Colonic mucosa (tissue), 4 donors: ENCODE measurements around the gene GNG7. TPM values are rescaled to one million over a fixed set of nuclear protein-coding genes. Genes with fewer than 3 reads are reported as not detected.

ENCODE experiments used
- DNase-seq: peaks from one replicate; pipeline ENCODE4 v3.0.0-alpha.2; 2020
- H3K27ac ChIP-seq: fragments of 200-600 bp; one replicate; pipeline ENCODE4 v1.8.0; 2021
- H3K27me3 ChIP-seq: fragments of 200-600 bp; one replicate; pipeline ENCODE4 v1.8.0; 2021
- H3K36me3 ChIP-seq: fragments of 200-600 bp; one replicate; pipeline ENCODE4 v1.8.0; 2021
- H3K4me1 ChIP-seq: fragments of 200-600 bp; one replicate; pipeline ENCODE4 v1.8.0; 2021; ENCODE audit warnings: mild to moderate bottlenecking
- H3K4me3 ChIP-seq: fragments of 200-600 bp; one replicate; pipeline ENCODE4 v1.8.0; 2021
- H3K9ac ChIP-seq, 2 donors: one replicate each; pipeline ENCODE4 v1.7.0; 2013; ENCODE audit warnings: control low read depth in 2 of 2, low read depth in 2 of 2, low read length in 2 of 2
- H3K9me3 ChIP-seq: fragments of 200-600 bp; one replicate; pipeline ENCODE4 v1.8.0; 2021
- intact Hi-C: fragments of 100-400 bp; cut with DNase I; formaldehyde crosslinking; loops from one replicate; pipeline ENCODE4 v1.14.1; 2022
- total RNA-seq, 2 donors: library from RNA; stranded (reverse); fragmentation: NEBNext Ultra II Directional in 1 of 2; extraction: Animal tissue kit (Norgen Biotek cat#: 25700) in 1 of 2; gene quantifications; one replicate each; pipeline ENCODE4 v1.2.1, GENCODE V29; 2021
- TF ChIP-seq, protein P1 (sequence below): fragments of 200-600 bp; IDR thresholded peaks from one replicate; pipeline ENCODE4 v1.8.0; 2022; ENCODE audit warnings: antibody characterized with exemption, mild to moderate bottlenecking
- donor health status: healthy.
- donor health status: DM: no; HTN: no; CAD: no.
- donor health status: DM: no; HTN: no; CAD: no.

GNG7 gene
- total RNA-seq, 2 donors from 2014 or later: 1.5 to 3.2 TPM

DNA sequence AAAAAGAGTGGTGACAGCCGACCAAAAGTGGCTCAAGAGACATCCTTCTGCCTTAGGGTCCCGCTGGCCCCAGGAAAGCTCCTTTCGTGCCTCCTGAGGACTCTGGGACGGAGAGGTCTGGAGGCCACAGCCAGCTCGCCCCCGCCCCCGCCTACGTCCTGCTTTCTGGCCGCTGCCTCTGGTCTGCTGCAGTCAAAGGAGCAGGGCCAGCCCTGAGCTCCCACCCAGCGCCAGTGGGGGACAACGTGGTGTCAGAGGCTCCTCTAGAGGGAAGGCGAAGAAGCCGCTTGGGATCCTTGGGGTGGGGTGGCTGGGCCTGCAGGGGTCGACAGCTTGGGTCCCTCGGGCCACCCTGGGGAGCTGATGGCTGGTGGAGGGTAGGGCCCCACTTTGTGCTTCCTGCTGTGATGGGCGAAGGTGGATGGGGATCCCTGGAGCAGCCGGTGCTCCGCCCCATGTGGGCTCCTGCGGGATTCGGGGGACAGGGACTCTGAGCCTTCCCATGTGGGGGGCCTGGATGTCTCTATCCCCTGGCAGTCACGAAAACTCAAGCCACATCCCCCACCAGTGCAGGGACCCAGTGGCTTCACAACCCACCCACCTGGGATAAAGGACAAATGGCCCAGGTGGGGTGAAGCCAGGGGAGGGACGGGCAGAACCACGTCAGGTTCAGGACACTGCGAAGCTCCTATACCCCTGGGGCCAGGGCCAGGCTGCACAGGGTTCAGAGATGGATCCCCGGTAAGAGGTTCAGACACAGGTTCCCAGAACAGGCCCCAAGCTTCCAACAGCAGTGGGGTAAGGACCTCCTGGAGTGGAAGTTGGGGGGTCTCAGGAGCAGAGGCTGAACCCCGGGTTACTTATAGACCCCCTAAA lies 27.7 kb upstream of the GNG7 start:
- TF ChIP-seq, protein P1, sequence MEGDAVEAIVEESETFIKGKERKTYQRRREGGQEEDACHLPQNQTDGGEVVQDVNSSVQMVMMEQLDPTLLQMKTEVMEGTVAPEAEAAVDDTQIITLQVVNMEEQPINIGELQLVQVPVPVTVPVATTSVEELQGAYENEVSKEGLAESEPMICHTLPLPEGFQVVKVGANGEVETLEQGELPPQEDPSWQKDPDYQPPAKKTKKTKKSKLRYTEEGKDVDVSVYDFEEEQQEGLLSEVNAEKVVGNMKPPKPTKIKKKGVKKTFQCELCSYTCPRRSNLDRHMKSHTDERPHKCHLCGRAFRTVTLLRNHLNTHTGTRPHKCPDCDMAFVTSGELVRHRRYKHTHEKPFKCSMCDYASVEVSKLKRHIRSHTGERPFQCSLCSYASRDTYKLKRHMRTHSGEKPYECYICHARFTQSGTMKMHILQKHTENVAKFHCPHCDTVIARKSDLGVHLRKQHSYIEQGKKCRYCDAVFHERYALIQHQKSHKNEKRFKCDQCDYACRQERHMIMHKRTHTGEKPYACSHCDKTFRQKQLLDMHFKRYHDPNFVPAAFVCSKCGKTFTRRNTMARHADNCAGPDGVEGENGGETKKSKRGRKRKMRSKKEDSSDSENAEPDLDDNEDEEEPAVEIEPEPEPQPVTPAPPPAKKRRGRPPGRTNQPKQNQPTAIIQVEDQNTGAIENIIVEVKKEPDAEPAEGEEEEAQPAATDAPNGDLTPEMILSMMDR: no peak
- intact Hi-C loops: no loop called here
- Histone ChIP-seq H3K4me3 (no peak overlapping the region), H3K4me1 (no peaks in the 10 kb centered on the region), H3K9ac (no peak overlapping the region), H3K27ac (no peak overlapping the region), H3K9me3 (no peaks in the 10 kb centered on the region), H3K27me3 (peaks cover 13% of the 10 kb centered on the region), H3K36me3 (no peaks in the 10 kb centered on the region)
- no peak for DNase-seq

DNA sequence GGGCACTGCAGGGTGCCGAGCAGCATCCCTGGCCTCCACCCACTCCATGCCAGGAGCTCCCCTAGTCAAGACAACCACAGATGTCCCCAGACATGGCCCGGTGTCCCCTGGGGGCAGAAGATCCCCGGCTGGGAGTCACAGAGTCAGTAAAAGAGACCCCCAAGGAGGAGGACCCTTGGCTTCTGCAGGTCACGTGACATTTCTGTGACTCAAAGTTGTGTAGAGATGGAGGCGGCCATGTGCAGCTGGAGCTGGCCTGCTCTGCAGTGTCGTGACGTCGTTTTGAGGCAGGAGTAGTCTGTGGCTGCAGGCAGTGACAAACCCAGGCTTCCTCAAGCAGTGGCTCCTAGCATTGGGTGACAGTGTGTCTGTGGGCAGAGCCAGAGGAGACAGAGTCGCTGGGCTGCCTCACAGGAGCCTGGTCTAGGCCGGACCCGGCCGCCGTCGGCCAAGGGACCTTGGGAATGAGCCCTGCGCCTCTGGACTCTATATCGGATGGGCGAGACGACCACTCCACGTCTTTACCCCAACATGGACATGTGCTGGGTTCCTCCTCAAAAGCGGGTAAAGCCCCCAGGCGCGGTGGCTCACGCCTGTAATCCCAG lies 26.4 kb upstream of the GNG7 start:
- no peak for DNase-seq
- Histone ChIP-seq H3K9me3 (no peaks in the 10 kb centered on the region), H3K4me3 (no peak overlapping the region), H3K36me3 (no peaks in the 10 kb centered on the region), H3K4me1 (no peaks in the 10 kb centered on the region), H3K9ac (no peak overlapping the region), H3K27ac (no peak overlapping the region), H3K27me3 (peaks cover 13% of the 10 kb centered on the region)
- TF ChIP-seq, protein P1: no peak
- intact Hi-C loops: no loop called here

DNA sequence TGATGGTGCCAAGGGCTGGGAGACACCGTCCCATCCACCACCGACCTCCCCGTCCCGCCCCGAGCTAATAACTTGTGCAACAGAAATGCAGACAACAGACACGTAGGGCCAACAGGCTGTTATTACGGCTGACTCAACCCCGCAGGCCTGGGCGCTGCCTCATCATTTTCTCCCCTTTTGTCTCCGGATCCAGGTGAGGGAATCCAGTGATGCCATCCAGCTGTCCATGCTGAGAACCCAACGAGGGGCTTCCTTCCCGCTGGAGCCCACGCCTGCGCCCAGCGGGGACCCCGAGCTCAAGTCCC lies 25.1 kb upstream of the GNG7 start:
- Histone ChIP-seq H3K9ac (no peak overlapping the region), H3K9me3 (no peaks in the 10 kb centered on the region), H3K27me3 (peaks cover 13% of the 10 kb centered on the region), H3K27ac (no peak overlapping the region), H3K36me3 (no peaks in the 10 kb centered on the region), H3K4me1 (no peaks in the 10 kb centered on the region), H3K4me3 (no peak overlapping the region)
- TF ChIP-seq, protein P1: no peak
- no peak for DNase-seq
- intact Hi-C loops: no loop called here

DNA sequence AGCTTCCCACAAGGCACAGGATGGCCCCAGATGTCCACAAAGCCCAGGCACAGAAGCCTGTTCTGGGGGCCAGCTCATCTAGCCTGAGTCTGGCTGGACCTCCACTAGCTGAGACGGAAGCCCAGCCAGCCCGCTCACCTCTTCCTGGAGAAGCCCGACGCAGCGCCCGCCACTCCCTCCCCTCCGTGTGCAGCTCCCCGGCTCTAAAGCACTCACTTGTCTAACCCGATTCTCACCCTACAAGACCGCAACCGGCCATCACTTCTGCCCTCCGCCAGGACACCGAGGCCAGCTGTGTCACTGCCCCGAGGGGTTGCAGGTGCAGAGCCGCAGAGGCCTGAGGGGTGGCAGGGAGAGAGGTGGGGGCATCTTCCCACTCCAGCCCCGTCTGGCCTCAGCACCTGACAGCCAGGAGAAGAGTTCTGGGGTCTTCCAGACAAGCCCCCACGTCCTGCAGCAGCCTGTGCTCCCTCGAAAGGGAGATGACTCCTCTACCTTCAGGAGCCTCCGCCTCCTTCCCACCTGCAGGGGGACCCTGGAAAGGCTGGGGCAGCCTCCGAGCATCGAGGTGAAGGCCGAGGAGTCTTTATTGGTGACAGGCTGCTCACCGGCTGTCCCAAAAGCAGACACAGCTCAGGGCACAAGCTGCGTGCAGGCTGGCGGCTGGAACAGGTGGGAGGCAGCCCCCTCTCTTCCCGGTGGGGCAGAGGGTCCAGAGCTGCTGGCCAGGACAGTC lies 24.6 kb upstream of the GNG7 start:
- Histone ChIP-seq H3K9ac (no peak overlapping the region), H3K9me3 (no peaks in the 10 kb centered on the region), H3K27me3 (peaks cover 17% of the 10 kb centered on the region), H3K27ac (no peak overlapping the region), H3K4me1 (no peaks in the 10 kb centered on the region), H3K4me3 (no peak overlapping the region), H3K36me3 (no peaks in the 10 kb centered on the region)
- no peak for DNase-seq
- TF ChIP-seq, protein P1: no peak
- intact Hi-C loops: no loop called here

DNA sequence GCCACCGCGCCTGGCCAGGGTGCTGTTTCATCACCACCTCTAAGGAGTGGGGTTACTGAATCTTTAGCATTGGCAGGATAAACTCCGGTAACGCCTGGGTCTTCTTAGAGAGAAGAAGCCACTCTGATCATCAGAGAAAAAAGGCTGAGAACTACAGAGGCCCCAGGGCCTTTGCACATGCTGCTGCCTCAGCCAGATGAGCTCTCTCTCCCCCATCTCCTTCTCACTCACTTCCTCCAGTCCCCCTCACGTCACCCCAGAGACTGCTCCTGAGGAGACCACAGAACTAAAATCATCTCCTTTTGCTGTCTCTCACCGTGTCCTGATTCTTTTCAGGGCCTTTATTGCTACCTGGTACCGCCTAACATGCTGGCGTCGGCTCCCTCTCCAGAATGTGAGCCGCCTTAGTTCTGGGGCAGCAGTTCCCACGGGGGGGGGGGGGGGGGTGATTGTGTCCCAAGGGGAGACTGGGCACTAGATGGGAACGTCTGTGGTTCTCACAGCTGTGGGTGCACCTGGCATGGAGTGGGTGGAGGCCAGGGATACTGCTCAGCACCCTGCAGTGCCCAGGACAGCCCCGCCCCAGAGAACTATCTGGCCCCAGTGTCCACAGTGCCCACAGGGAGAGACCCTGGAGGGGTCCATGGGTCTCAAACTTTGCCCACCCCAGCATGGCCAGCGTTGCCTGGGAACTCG lies 23.8 kb upstream of the GNG7 start:
- no peak for DNase-seq
- H3K36me3 ChIP-seq: no peaks in the 10 kb centered on the region
- no peak overlapping the region for H3K9ac ChIP-seq
- TF ChIP-seq, protein P1: no peak
- H3K27ac ChIP-seq: no peak overlapping the region
- H3K9me3 ChIP-seq: no peaks in the 10 kb centered on the region
- intact Hi-C loops: no loop called here
- H3K4me3 ChIP-seq: no peak overlapping the region
- peaks cover 24% of the 10 kb centered on the region for H3K27me3 ChIP-seq
- no peaks in the 10 kb centered on the region for H3K4me1 ChIP-seq
